K562 (cell line): ENCODE data around the gene AKT1S1. TPM values are rescaled to one million over a fixed set of nuclear protein-coding genes. Genes with fewer than 3 reads are reported as not detected.

Source experiments
- ATAC-seq: fragments of 200-7000 bp; cut with Tn5 transposase; 3 replicates; pipeline ENCODE4 v1.9.1; 2020; ENCODE audit warnings: moderate library complexity
- BruUV-seq: library from RNA; stranded (reverse); fragments of 400-500 nt; replicated peaks from 2 replicates; lab custom pipeline; 2021; lab: Mats Ljungman, UMichigan
- CTCF ChIA-PET: fragments of 300-600 bp; formaldehyde crosslinking; extraction: SDS; loops from one replicate; lab custom pipeline; 2021; ENCODE audit warnings: low intra/inter-chr PET ratio; lab: Yijun Ruan, JAX
- POLR2A ChIA-PET: fragments of 300-600, 350-650 bp; sonication (Branson Sonifier 250); formaldehyde crosslinking; extraction: SDS; loops from one replicate; lab custom pipeline; 2021; ENCODE audit warnings: antibody characterized with exemption, inconsistent platforms; lab: Yijun Ruan, JAX
- DNase-seq, 4 experiments: peaks; one replicate each; pipeline versions ENCODE4 v3.0.0 to v3.0.0-alpha.2; 2011 to 2018; ENCODE audit warnings: low spot score in 3 of 4, mixed read lengths in 3 of 4; ENCODE audit errors: extremely low read depth in 1 of 4
- FAIRE-seq: peaks from 2 replicates; lab custom pipeline; 2011; peaks lifted over from hg19 to GRCh38; lab: Jason Lieb, UNC
- H2AFZ ChIP-seq: 2 replicates; pipeline ENCODE4 v1.6.0; 2011; ENCODE audit warnings: low read depth, low read length, control low read depth, inconsistent platforms
- H3K27ac ChIP-seq: fragments of 200-600 bp; 3 replicates; pipeline ENCODE4 v1.8.0; 2011; ENCODE audit warnings: low read depth, mild to moderate bottlenecking, control low read depth, inconsistent platforms, low read length, moderate library complexity, mixed read lengths; ENCODE audit errors: extremely low read depth
- H3K27me3 ChIP-seq, 2 experiments: fragments of 300-600 bp in 1 of 2; 2 replicates in 1 of 2; 3 replicates in 1 of 2; pipeline versions ENCODE4 v1.6.0 to v1.8.0; 2011; ENCODE audit warnings: inconsistent platforms in 2 of 2, low read length in 2 of 2, mild to moderate bottlenecking in 1 of 2, mixed read lengths in 1 of 2, moderate library complexity in 1 of 2; ENCODE audit not compliant: control insufficient read depth in 2 of 2, insufficient read depth in 2 of 2
- H3K36me3 ChIP-seq: fragments of 300-600 bp; 3 replicates; pipeline ENCODE4 v1.8.0; 2011; ENCODE audit warnings: mild to moderate bottlenecking, low read length, inconsistent platforms; ENCODE audit not compliant: control insufficient read depth, insufficient read depth
- H3K4me1 ChIP-seq, 2 experiments: fragments of 200-600 bp in 1 of 2; replicated peaks in 1 of 2; 2 replicates in 1 of 2; 3 replicates in 1 of 2; pipeline versions ENCODE4 v1.5.1 to v1.8.0; 2011; ENCODE audit warnings: inconsistent platforms in 2 of 2, low read length in 2 of 2, mild to moderate bottlenecking in 1 of 2, mixed read lengths in 1 of 2, moderate library complexity in 1 of 2; ENCODE audit not compliant: control insufficient read depth in 2 of 2, insufficient read depth in 2 of 2
- H3K4me2 ChIP-seq: 2 replicates; pipeline ENCODE4 v1.6.1; 2011; ENCODE audit warnings: low read length, control low read depth, inconsistent platforms, mixed read lengths; ENCODE audit not compliant: insufficient read depth
- H3K4me3 ChIP-seq: fragments of 200-600 bp; sonication (generic), shearing (Covaris generic); 2 replicates; pipeline ENCODE4 v1.5.1; 2016; ENCODE audit warnings: control low read depth, inconsistent platforms
- H3K79me2 ChIP-seq: fragments of 200-600 bp; 3 replicates; pipeline ENCODE4 v1.8.0; 2011; ENCODE audit warnings: low read length, inconsistent platforms; ENCODE audit not compliant: control insufficient read depth, insufficient read depth
- H3K9ac ChIP-seq, 2 experiments: 2 replicates each; pipeline versions ENCODE4 v1.6.0 to v1.6.1; 2011; ENCODE audit warnings: low read depth in 2 of 2, low read length in 2 of 2, control low read depth in 1 of 2, inconsistent platforms in 1 of 2, mild to moderate bottlenecking in 1 of 2, mixed read lengths in 1 of 2; ENCODE audit not compliant: insufficient read depth in 1 of 2
- H3K9me1 ChIP-seq: one replicate; pipeline ENCODE4 v1.6.0; 2011; ENCODE audit warnings: inconsistent platforms, mild to moderate bottlenecking, low read length, moderate library complexity; ENCODE audit not compliant: control insufficient read depth, insufficient read depth
- H3K9me3 ChIP-seq: replicated peaks from 2 replicates; pipeline ENCODE4 v1.5.1; 2011; ENCODE audit warnings: low read depth, low read length, inconsistent platforms; ENCODE audit not compliant: control insufficient read depth, insufficient read depth
- H4K20me1 ChIP-seq: replicated peaks from 2 replicates; pipeline ENCODE4 v1.6.1; 2011; ENCODE audit warnings: low read length, inconsistent platforms, mixed read lengths; ENCODE audit not compliant: control insufficient read depth, insufficient read depth
- ERF ChIP-seq: fragments of 450-650 bp; formaldehyde crosslinking; IDR thresholded peaks from 2 replicates; pipeline ENCODE4 v1.4.0; 2020; ENCODE audit warnings: mild to moderate bottlenecking, mixed read lengths
- EWSR1 ChIP-seq: fragments of 450-650 bp; IDR thresholded peaks from 2 replicates; pipeline ENCODE4 v1.6.1; 2018; ENCODE audit warnings: borderline replicate concordance, mild to moderate bottlenecking, low read depth, moderate library complexity; ENCODE audit not compliant: partially characterized antibody
- FOXM1 ChIP-seq, 2 experiments: fragments of 450-650 bp in 1 of 2; sonication (generic) in 1 of 2; formaldehyde crosslinking in 1 of 2; IDR thresholded peaks; 2 replicates each; pipeline versions ENCODE4 v1.6.1 to v1.9.0; 2017 to 2022; ENCODE audit warnings: low read depth in 2 of 2, mild to moderate bottlenecking in 2 of 2, missing genetic modification reagents in 1 of 2, moderate library complexity in 1 of 2
- TCF3 ChIP-seq: sonication (generic); formaldehyde crosslinking; IDR thresholded peaks from 2 replicates; pipeline ENCODE4 v1.4.0; 2020; ENCODE audit warnings: mild to moderate bottlenecking, missing genetic modification reagents
- ZFP36 ChIP-seq: fragments of 150-350 bp; IDR thresholded peaks from 2 replicates; pipeline ENCODE4 v1.6.1; 2018; ENCODE audit warnings: low read length, low read depth; ENCODE audit not compliant: partially characterized antibody
- WGBS: fragments of 100-300 bp; shearing (Covaris generic); methylation state at CpG from one replicate; pipeline ENCODE4 v1.1.6; 2016; ENCODE audit warnings: low coverage, mixed read lengths; ENCODE audit not compliant: insufficient coverage; ENCODE audit errors: missing lambda C conversion rate; 5-methylcytosine and 5-hydroxymethylcytosine counted together
- in situ Hi-C: fragments of 300-500 bp; cut with MboI; formaldehyde crosslinking; loops from 4 replicates; pipeline ENCODE4 v1.15.0; 2018; ENCODE audit warnings: inconsistent platforms, mixed read lengths
- intact Hi-C: fragments of 100-400 bp; cut with micrococcal nuclease; formaldehyde crosslinking; loops from 2 replicates; pipeline ENCODE4 v1.14.2; 2022
- polyA plus RNA-seq, 8 experiments: library from polyadenylated mRNA; depleted of rRNA in 4 of 8; stranded (reverse) in 5 of 8; unstranded in 3 of 8; fragments of >200 nt; fragmentation: Nextera tagmentation in 2 of 8; fragmentation: Illumina TruSeq in 1 of 8; extraction: Ambion mirVana in 2 of 8; extraction: Trizol in 1 of 8; gene quantifications; 2 replicates each; pipeline versions ENCODE4 v1.2.1 to v1.2.3, GENCODE V29; 2011 to 2014; ENCODE audit warnings: inconsistent platforms in 1 of 8, missing spikeins in 1 of 8
- total RNA-seq, 7 experiments: library from RNA; depleted of rRNA in 6 of 7; stranded (reverse); fragments of >200 nt in 6 of 7; fragmentation: Illumina TruSeq in 2 of 7; extraction: Trizol in 2 of 7; gene quantifications; 2 replicates each; pipeline versions ENCODE4 v1.2.1 to v1.2.3, GENCODE V29; 2011 to 2021; ENCODE audit warnings: low replicate concordance in 1 of 7
- TF ChIP-seq, protein P1 (sequence below): sonication (generic); formaldehyde crosslinking; IDR thresholded peaks from 2 replicates; pipeline ENCODE4 v1.8.0; 2022; ENCODE audit warnings: mild to moderate bottlenecking, missing genetic modification reagents

The AKT1S1 gene
- total and polyA plus RNA-seq, 9 of the 15 experiments (the other 6 are each of a cell fraction or from before 2014, with no cell fraction given), result 1.2 to 50.3 (median 17.1) TPM

DNA sequence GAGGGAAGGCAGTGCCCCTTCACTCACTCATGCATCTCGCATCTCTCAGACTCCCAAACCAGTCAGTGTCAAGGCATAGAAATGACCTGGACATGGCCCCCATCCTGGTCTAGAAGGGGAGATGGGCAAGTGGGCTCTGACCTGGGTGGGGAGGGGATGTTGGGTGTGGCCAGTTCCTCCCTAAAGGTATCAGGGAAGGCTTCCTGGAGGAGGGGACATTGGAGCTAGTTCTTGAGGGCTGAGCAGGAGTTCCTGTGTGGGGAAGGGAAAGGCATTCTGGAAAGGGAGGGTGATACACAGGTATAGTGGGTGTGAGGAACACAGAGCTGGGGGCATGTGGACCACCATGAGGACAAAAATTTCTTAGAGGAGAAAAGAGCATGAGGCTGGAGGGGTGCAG lies 15.6 kb upstream of the AKT1S1 start (continued):
- peak; percentile 98 for TF ChIP-seq ZFP36
- TF ChIP-seq, all 486 proteins: peak for 6

DNA sequence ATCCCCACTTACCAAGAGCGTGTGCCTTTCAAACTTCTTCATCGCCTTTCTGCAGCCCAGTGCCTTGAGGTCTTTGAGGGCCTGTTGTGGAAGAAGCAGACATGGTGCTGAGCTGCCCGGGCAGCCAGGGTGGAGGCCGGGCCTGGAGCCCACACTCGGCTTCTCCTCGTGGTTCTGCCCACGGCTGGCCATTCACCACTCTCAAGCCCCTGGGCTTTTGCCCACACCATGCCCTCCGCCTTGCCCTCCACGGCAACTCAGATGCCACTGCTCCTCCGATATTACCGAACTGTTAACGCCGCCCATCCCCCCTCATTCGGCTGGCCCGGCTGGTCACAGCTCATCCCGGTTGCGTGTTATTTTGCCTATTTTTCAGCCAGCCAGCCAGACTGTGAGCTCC lies 14.2 kb upstream of the AKT1S1 start:
- Histone ChIP-seq H3K4me1 (peaks cover 12 to 59% of the 10 kb centered on the region in 2 experiments), H3K9ac (peak overlapping the region in 1 of 2 experiments; percentile 84; a peak in 2 of 4 replicates), H2AFZ (peak overlapping the region; percentile 75; the same call in 1 of the 2 replicates), H3K4me3 (no peak overlapping the region), H3K79me2 (no peaks in the 10 kb centered on the region), H3K9me3 (no peaks in the 10 kb centered on the region), H3K4me2 (peak overlapping the region; percentile 59; the same call in 1 of the 2 replicates), H3K27ac (no peak overlapping the region), H3K36me3 (no peaks in the 10 kb centered on the region), H3K9me1 (peaks cover 3% of the 10 kb centered on the region), H4K20me1 (0 out of 2 replicates have a peak, but pooled peaks cover 3% of the 10 kb centered on the region), H3K27me3 (peaks cover 2 to 14% of the 10 kb centered on the region in 2 experiments; a peak in 3 of 5 replicates)
- no TSS peak for BruUV-seq
- 74% methylated on average over 17 of the region's 17 CpGs for WGBS
- in situ Hi-C loops, result loop anchor here (5.0 kb wide), 1 partner anchor 91 kb away; no protein-coding TSS in a partner anchor
- no peak for TF ChIP-seq ERF (CRISPR knock-in tag)
- TF ChIP-seq, protein P1, sequence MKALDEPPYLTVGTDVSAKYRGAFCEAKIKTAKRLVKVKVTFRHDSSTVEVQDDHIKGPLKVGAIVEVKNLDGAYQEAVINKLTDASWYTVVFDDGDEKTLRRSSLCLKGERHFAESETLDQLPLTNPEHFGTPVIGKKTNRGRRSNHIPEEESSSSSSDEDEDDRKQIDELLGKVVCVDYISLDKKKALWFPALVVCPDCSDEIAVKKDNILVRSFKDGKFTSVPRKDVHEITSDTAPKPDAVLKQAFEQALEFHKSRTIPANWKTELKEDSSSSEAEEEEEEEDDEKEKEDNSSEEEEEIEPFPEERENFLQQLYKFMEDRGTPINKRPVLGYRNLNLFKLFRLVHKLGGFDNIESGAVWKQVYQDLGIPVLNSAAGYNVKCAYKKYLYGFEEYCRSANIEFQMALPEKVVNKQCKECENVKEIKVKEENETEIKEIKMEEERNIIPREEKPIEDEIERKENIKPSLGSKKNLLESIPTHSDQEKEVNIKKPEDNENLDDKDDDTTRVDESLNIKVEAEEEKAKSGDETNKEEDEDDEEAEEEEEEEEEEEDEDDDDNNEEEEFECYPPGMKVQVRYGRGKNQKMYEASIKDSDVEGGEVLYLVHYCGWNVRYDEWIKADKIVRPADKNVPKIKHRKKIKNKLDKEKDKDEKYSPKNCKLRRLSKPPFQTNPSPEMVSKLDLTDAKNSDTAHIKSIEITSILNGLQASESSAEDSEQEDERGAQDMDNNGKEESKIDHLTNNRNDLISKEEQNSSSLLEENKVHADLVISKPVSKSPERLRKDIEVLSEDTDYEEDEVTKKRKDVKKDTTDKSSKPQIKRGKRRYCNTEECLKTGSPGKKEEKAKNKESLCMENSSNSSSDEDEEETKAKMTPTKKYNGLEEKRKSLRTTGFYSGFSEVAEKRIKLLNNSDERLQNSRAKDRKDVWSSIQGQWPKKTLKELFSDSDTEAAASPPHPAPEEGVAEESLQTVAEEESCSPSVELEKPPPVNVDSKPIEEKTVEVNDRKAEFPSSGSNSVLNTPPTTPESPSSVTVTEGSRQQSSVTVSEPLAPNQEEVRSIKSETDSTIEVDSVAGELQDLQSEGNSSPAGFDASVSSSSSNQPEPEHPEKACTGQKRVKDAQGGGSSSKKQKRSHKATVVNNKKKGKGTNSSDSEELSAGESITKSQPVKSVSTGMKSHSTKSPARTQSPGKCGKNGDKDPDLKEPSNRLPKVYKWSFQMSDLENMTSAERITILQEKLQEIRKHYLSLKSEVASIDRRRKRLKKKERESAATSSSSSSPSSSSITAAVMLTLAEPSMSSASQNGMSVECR (CRISPR knock-in tag), result no peak
- no peak for TF ChIP-seq TCF3 (CRISPR knock-in tag)
- TF ChIP-seq EWSR1, result no peak
- TF ChIP-seq FOXM1 (IDR thresholded peaks at IDR 0.05; ENCODE audit: low read depth), result no peak
- TF ChIP-seq FOXM1 (CRISPR knock-in tag; IDR thresholded peaks at IDR 0.05; ENCODE audit: low read depth), result no peak
- no peak for DNase-seq
- POLR2A ChIA-PET, result interaction anchor here (1.3 to 1.5 kb wide), 3 partner anchors 28 to 191 kb away, joined by 5 to 8 read pairs (median 7); partner anchors contain the start of genes ATF5 and NUP62
- ATAC-seq, result no peak
- intact Hi-C loops, result no loop called here
- CTCF ChIA-PET, result no interaction called here
- FAIRE-seq, result no peak
